Natural killer cell (primary cell): ENCODE measurements around the gene TBX2. TPM values are rescaled to one million over a fixed set of nuclear protein-coding genes. Genes with fewer than 3 reads are reported as not detected.

ENCODE experiments used
- ATAC-seq, 3 donors: fragments of 150-1000 bp in 2 of 3; fragments of 200-7000 bp in 1 of 3; cut with Tn5 transposase; 1 replicate in 1 of 3; 2 replicates in 2 of 3; pipeline ENCODE4 v1.10.0; 2021; ENCODE audit warnings: mild to moderate bottlenecking in 2 of 3, moderate library complexity in 2 of 3
- DNase-seq, 2 donors: peaks; one replicate each; pipeline versions ENCODE4 v3.0.0 to v3.0.0-alpha.2; 2013 to 2021; ENCODE audit warnings: mixed read lengths in 1 of 2
- H3K27ac ChIP-seq: one replicate; pipeline ENCODE4 v1.5.1; 2013; ENCODE audit warnings: mild to moderate bottlenecking, low read length
- H3K27me3 ChIP-seq: one replicate; pipeline ENCODE4 v1.6.1; 2013; ENCODE audit warnings: low read length; ENCODE audit not compliant: control insufficient read depth, insufficient read depth
- H3K36me3 ChIP-seq: one replicate; pipeline ENCODE4 v1.6.1; 2013; ENCODE audit warnings: low read length; ENCODE audit not compliant: control insufficient read depth, insufficient read depth
- H3K4me1 ChIP-seq: one replicate; pipeline ENCODE4 v1.6.1; 2013; ENCODE audit warnings: low read length; ENCODE audit not compliant: control insufficient read depth, insufficient read depth
- H3K4me3 ChIP-seq: one replicate; pipeline ENCODE4 v1.5.1; 2013; ENCODE audit warnings: low read length
- H3K9me3 ChIP-seq: one replicate; pipeline ENCODE4 v1.6.1; 2013; ENCODE audit warnings: low read length; ENCODE audit not compliant: control insufficient read depth, insufficient read depth
- H3K27ac Mint-ChIP-seq, 2 donors: one replicate each; pipeline ENCODE4 v1.8.0; 2022; ENCODE audit warnings: mild to moderate bottlenecking in 2 of 2, mixed read lengths in 2 of 2, moderate library complexity in 1 of 2
- H3K27me3 Mint-ChIP-seq, 2 donors: one replicate each; pipeline ENCODE4 v1.8.0; 2022; ENCODE audit warnings: low read depth in 2 of 2, mixed read lengths in 2 of 2
- H3K36me3 Mint-ChIP-seq: one replicate; pipeline ENCODE4 v1.8.0; 2022; ENCODE audit warnings: mixed read lengths
- H3K4me1 Mint-ChIP-seq, 2 donors: one replicate each; pipeline ENCODE4 v1.8.0; 2022; ENCODE audit warnings: mixed read lengths in 2 of 2
- H3K4me3 Mint-ChIP-seq: one replicate; pipeline ENCODE4 v1.8.0; 2022; ENCODE audit warnings: mild to moderate bottlenecking, moderate library complexity, mixed read lengths
- H3K9me3 Mint-ChIP-seq, 2 donors: one replicate each; pipeline ENCODE4 v1.8.0; 2022; ENCODE audit warnings: mixed read lengths in 2 of 2
- CTCF ChIP-seq: fragments of 200-600 bp; IDR thresholded peaks from one replicate; pipeline ENCODE4 v1.8.0; 2022; ENCODE audit warnings: antibody characterized with exemption
- WGBS: methylation state at CpG from one replicate; pipeline ENCODE4 v1.1.7; 2013; ENCODE audit warnings: missing lambda C conversion rate; ENCODE audit not compliant: insufficient coverage; 5-methylcytosine and 5-hydroxymethylcytosine counted together
- intact Hi-C: fragments of 100-400 bp; cut with micrococcal nuclease; formaldehyde crosslinking; loops from one replicate; pipeline ENCODE4 v1.14.2; 2022
- total RNA-seq, 4 donors: library from RNA; stranded (reverse); fragments of 120-200 nt in 1 of 4; gene quantifications; one replicate each; pipeline versions ENCODE4 v1.2.3 to v1.2.4, GENCODE V29; 2013 to 2022

The TBX2 gene
- total RNA-seq, 3 donors from 2014 or later (not counting 1 experiment from before 2014, with no cell fraction given): 0.09 to 0.23 TPM; not detected in 1

DNA sequence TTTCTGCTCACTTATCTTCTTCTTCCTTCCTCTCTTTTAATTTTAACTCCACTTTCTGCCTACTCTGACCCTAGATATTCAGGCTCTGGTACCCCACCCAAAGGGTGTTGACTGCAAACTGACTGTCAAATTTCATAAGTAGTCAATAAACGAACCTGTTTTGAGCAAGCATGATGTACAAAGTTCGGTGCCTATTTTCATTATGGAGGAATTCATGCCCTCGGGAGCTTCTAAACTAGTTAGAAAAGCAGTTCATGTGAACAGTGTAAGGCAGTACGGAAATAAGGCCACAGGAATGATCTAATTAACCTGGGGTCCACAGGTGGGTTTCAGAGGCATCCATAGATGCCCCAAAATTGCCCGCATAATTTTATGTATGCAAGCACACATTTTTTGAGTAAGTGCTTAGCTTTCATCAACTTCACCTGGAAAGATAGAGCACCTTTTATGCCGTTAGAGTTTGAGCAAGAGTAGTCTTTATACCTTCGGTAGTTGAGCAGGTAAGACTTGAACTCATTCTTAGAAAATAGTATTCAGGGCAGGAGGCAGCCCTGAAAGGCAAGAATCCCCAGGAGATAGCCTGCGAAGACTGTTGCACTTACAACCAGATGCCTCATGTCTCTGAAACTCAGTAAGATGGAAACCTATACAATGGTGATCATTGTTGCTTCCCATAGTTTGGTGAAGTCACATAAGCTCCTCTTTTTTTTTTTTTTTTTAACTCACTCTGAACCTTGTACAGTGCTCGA is 36.6 kb upstream of the TBX2 start:
- Mint-ChIP-seq H3K27ac (no peak overlapping the region), H3K9me3 (no peaks in the 10 kb centered on the region), H3K27me3 (no peaks in the 10 kb centered on the region), H3K4me3 (no peak overlapping the region), H3K4me1 (no peaks in the 10 kb centered on the region), H3K36me3 (no peaks in the 10 kb centered on the region)
- ATAC-seq (no peak), DNase-seq (no peak)
- no peaks in the 10 kb centered on the region for H3K36me3 ChIP-seq
- no peak for TF ChIP-seq CTCF
- intact Hi-C loops: no loop called here
- no peak overlapping the region for H3K27ac ChIP-seq
- no peaks in the 10 kb centered on the region for H3K9me3 ChIP-seq
- H3K27me3 ChIP-seq: no peaks in the 10 kb centered on the region
- H3K4me3 ChIP-seq: no peak overlapping the region
- no peaks in the 10 kb centered on the region for H3K4me1 ChIP-seq
- 96% methylated on average over 8 of the region's 9 CpGs for WGBS

DNA sequence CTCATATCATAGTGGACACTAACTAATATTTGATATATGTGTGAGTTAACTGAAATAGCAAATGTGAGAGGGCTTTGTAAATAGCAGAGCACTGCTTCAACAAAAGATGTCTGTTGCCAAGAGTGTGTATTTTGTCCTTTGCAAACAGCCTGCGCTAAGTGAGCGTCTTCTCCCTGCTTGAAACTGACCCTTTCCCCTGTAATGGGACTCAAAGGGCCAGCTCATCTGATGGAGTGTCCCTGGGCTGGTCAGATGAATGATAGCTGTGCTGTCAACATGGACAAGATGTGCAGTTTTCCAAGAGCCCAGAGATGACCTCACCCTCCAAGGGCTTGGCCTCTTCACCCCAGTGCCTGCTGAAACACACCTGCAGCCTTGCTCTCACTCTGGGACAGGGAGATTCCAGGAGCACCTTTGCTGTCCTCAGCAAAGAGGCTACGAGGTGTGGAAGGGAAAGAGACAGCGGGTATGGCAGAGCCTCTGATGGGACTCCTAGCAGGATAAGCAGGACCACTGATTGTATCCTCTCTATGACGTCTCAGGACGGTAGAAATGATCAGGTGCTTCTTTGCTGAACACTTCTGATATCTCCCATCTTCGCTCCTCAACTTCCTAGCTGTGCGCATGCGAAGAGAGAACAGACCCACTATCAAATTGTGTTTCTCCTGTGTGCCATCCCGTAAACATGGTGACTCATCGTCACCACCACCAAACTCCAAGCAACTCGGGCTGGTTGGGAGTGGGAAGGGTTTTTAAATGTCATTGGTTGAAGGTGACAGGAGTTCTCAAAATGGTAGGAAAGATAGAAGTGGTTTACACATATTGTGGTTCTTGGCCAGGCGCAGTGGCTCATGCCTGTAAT is 35.8 kb upstream of the TBX2 start:
- no peak overlapping the region for H3K27ac ChIP-seq
- H3K9me3 ChIP-seq: no peaks in the 10 kb centered on the region
- H3K27me3 Mint-ChIP-seq: no peaks in the 10 kb centered on the region
- H3K27me3 ChIP-seq: no peaks in the 10 kb centered on the region
- DNase-seq (no peak), ATAC-seq (no peak)
- intact Hi-C loops: no loop called here
- H3K36me3 Mint-ChIP-seq: no peaks in the 10 kb centered on the region
- H3K9me3 Mint-ChIP-seq: no peaks in the 10 kb centered on the region
- H3K4me3 ChIP-seq: no peak overlapping the region
- no peak overlapping the region for H3K4me3 Mint-ChIP-seq
- 90% methylated on average over 13 of the region's 13 CpGs for WGBS
- H3K4me1 ChIP-seq: no peaks in the 10 kb centered on the region
- TF ChIP-seq CTCF: no peak
- peaks cover 2% of the 10 kb centered on the region for H3K36me3 ChIP-seq
- H3K27ac Mint-ChIP-seq: no peak overlapping the region
- no peaks in the 10 kb centered on the region for H3K4me1 Mint-ChIP-seq

DNA sequence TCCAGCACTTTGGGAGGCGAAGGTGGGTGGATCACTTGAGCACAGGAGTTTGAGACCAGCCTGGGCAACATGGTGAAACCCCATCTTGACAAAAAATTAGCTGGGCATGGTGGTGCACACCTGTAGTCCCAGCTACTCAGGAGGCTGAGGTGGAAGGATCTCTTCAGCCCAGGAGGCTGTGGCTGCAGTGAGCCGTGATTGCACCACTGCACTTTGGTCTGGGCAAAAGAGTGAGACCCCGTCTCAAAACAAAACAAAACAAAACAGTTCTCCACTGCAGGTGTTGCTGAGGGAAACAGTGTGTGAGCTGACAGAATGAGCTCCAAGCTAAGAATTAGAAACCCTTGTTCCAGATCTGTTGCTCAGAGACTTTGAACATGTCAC is 35.2 kb upstream of the TBX2 start:
- Histone ChIP-seq H3K4me3 (no peak overlapping the region), H3K4me1 (no peaks in the 10 kb centered on the region), H3K27me3 (no peaks in the 10 kb centered on the region), H3K27ac (no peak overlapping the region), H3K36me3 (peaks cover 2% of the 10 kb centered on the region), H3K9me3 (no peaks in the 10 kb centered on the region)
- H3K9me3 Mint-ChIP-seq: no peaks in the 10 kb centered on the region
- no peak for ATAC-seq
- H3K27ac Mint-ChIP-seq: no peak overlapping the region
- no peaks in the 10 kb centered on the region for H3K4me1 Mint-ChIP-seq
- H3K4me3 Mint-ChIP-seq: no peak overlapping the region
- H3K36me3 Mint-ChIP-seq: no peaks in the 10 kb centered on the region
- no peaks in the 10 kb centered on the region for H3K27me3 Mint-ChIP-seq
- WGBS: 97% methylated on average over 3 of the region's 3 CpGs
- intact Hi-C loops: no loop called here
- TF ChIP-seq CTCF: no peak
- no peak for DNase-seq
